H9 (cell line): Measurements from ENCODE around the gene POU2F1. TPM values are rescaled to one million over a fixed set of nuclear protein-coding genes. Genes with fewer than 3 reads are reported as not detected.

Experiments used
- DNase-seq: peaks from one replicate; pipeline ENCODE4 v3.0.0-alpha.2; 2017
- H2AFZ ChIP-seq: one replicate; pipeline ENCODE4 v1.6.1; 2013; ENCODE audit warnings: mild to moderate bottlenecking, low read length, control low read depth, moderate library complexity
- H2AK5ac ChIP-seq: 2 replicates; pipeline ENCODE4 v1.6.1; 2013; ENCODE audit warnings: low read length, control low read depth, mixed read lengths; ENCODE audit not compliant: insufficient read length
- H2BK120ac ChIP-seq: one replicate; pipeline ENCODE4 v1.6.1; 2013; ENCODE audit warnings: low read depth, mild to moderate bottlenecking, low read length, control low read depth, inconsistent platforms; ENCODE audit not compliant: poor library complexity, severe bottlenecking
- H2BK12ac ChIP-seq: 2 replicates; pipeline ENCODE4 v1.6.1; 2013; ENCODE audit warnings: low read length, control low read depth, mixed read lengths, low read depth; ENCODE audit not compliant: insufficient read length
- H2BK15ac ChIP-seq: 2 replicates; pipeline ENCODE4 v1.6.1; 2013; ENCODE audit warnings: low read depth, low read length, control low read depth
- H2BK20ac ChIP-seq: one replicate; pipeline ENCODE4 v1.6.1; 2013; ENCODE audit warnings: low read depth, mild to moderate bottlenecking, low read length, control low read depth, inconsistent platforms; ENCODE audit not compliant: poor library complexity, severe bottlenecking
- H2BK5ac ChIP-seq: 2 replicates; pipeline ENCODE4 v1.6.1; 2013; ENCODE audit warnings: low read length, control low read depth, mixed read lengths; ENCODE audit not compliant: insufficient read length
- H3K14ac ChIP-seq: 2 replicates; pipeline ENCODE4 v1.6.1; 2013; ENCODE audit warnings: low read length, control low read depth; ENCODE audit not compliant: insufficient read depth
- H3K18ac ChIP-seq: 2 replicates; pipeline ENCODE4 v1.6.1; 2013; ENCODE audit warnings: low read depth, mild to moderate bottlenecking, mixed read lengths, low read length, control low read depth; ENCODE audit not compliant: insufficient read length
- H3K23ac ChIP-seq: 2 replicates; pipeline ENCODE4 v1.6.1; 2013; ENCODE audit warnings: low read length, control low read depth, mixed read lengths, low read depth; ENCODE audit not compliant: insufficient read length
- H3K23me2 ChIP-seq: 2 replicates; pipeline ENCODE4 v1.6.1; 2013; ENCODE audit warnings: low read depth, mild to moderate bottlenecking, mixed read lengths, low read length, control low read depth; ENCODE audit not compliant: insufficient read length, poor library complexity, severe bottlenecking
- H3K27ac ChIP-seq: 2 replicates; pipeline ENCODE4 v1.5.1; 2013; ENCODE audit warnings: low read length, control low read depth, mixed read lengths, low read depth; ENCODE audit not compliant: insufficient read length
- H3K27me3 ChIP-seq: 2 replicates; pipeline ENCODE4 v1.6.1; 2013; ENCODE audit warnings: low read length, control low read depth, inconsistent platforms; ENCODE audit not compliant: insufficient read depth
- H3K4ac ChIP-seq: 2 replicates; pipeline ENCODE4 v1.6.1; 2013; ENCODE audit warnings: low read depth, mild to moderate bottlenecking, control low read depth, inconsistent platforms, low read length, moderate library complexity
- H3K4me1 ChIP-seq: 2 replicates; pipeline ENCODE4 v1.6.1; 2013; ENCODE audit warnings: low read length, control low read depth, inconsistent platforms; ENCODE audit not compliant: insufficient read depth
- H3K4me2 ChIP-seq: 2 replicates; pipeline ENCODE4 v1.6.1; 2013; ENCODE audit warnings: low read length, control low read depth, mixed read lengths; ENCODE audit not compliant: insufficient read length, insufficient read depth
- H3K56ac ChIP-seq: 2 replicates; pipeline ENCODE4 v1.6.1; 2013; ENCODE audit warnings: low read depth, mild to moderate bottlenecking, mixed read lengths, low read length, control low read depth; ENCODE audit not compliant: insufficient read length
- H3K79me1 ChIP-seq: 2 replicates; pipeline ENCODE4 v1.6.1; 2013; ENCODE audit warnings: low read depth, mild to moderate bottlenecking, moderate library complexity, low read length, control low read depth, inconsistent platforms; ENCODE audit not compliant: insufficient read depth, poor library complexity, severe bottlenecking
- H3K79me2 ChIP-seq: 2 replicates; pipeline ENCODE4 v1.6.1; 2013; ENCODE audit warnings: low read length, control low read depth, inconsistent platforms; ENCODE audit not compliant: insufficient read depth
- H3K9ac ChIP-seq: 2 replicates; pipeline ENCODE4 v1.6.1; 2013; ENCODE audit warnings: low read length, control low read depth, mixed read lengths; ENCODE audit not compliant: insufficient read length; ENCODE audit errors: extremely low read depth
- H3K9me3 ChIP-seq: one replicate; pipeline ENCODE4 v1.6.1; 2013; ENCODE audit warnings: low read depth, low read length, inconsistent platforms; ENCODE audit not compliant: control insufficient read depth
- H3T11ph ChIP-seq: one replicate; pipeline ENCODE4 v1.6.1; 2013; ENCODE audit warnings: mild to moderate bottlenecking, low read length, control low read depth, inconsistent platforms
- H4K20me1 ChIP-seq: one replicate; pipeline ENCODE4 v1.6.1; 2013; ENCODE audit not compliant: control insufficient read depth, insufficient read length, insufficient read depth
- H4K5ac ChIP-seq: 2 replicates; pipeline ENCODE4 v1.6.1; 2013; ENCODE audit warnings: low read depth, mild to moderate bottlenecking, mixed read lengths, low read length, control low read depth; ENCODE audit not compliant: insufficient read length
- H4K8ac ChIP-seq: replicated peaks from 2 replicates; pipeline ENCODE4 v1.6.1; 2013; ENCODE audit warnings: low read length, control low read depth, mixed read lengths, low read depth; ENCODE audit not compliant: insufficient read length
- H4K91ac ChIP-seq: 2 replicates; pipeline ENCODE4 v1.6.1; 2013; ENCODE audit warnings: low read depth, mild to moderate bottlenecking, moderate library complexity, mixed read lengths, low read length, control low read depth; ENCODE audit not compliant: insufficient read length
- H3K27ac Mint-ChIP-seq, 3 experiments: 2 replicates in 2 of 3; 3 replicates in 1 of 3; pipeline ENCODE4 v1.8.0; 2020 to 2021; ENCODE audit warnings: mixed read lengths in 3 of 3, mild to moderate bottlenecking in 1 of 3, moderate library complexity in 1 of 3
- H3K27me3 Mint-ChIP-seq: 2 replicates; pipeline ENCODE4 v1.8.0; 2021; ENCODE audit warnings: low read depth, mild to moderate bottlenecking, moderate library complexity, mixed read lengths
- H3K36me3 Mint-ChIP-seq, 3 experiments: 2 replicates in 2 of 3; 3 replicates in 1 of 3; pipeline ENCODE4 v1.8.0; 2020 to 2021; ENCODE audit warnings: low read depth in 3 of 3, mixed read lengths in 3 of 3; ENCODE audit not compliant: insufficient read depth in 1 of 3
- H3K4me1 Mint-ChIP-seq, 2 experiments: 2 replicates each; pipeline ENCODE4 v1.8.0; 2020; ENCODE audit warnings: mixed read lengths in 2 of 2
- H3K4me3 Mint-ChIP-seq, 2 experiments: 2 replicates in 1 of 2; 3 replicates in 1 of 2; pipeline ENCODE4 v1.8.0; 2020 to 2021; ENCODE audit warnings: mild to moderate bottlenecking in 2 of 2, mixed read lengths in 2 of 2, moderate library complexity in 1 of 2
- H3K9me3 Mint-ChIP-seq, 2 experiments: 2 replicates in 1 of 2; 3 replicates in 1 of 2; pipeline ENCODE4 v1.8.0; 2020; ENCODE audit warnings: mild to moderate bottlenecking in 2 of 2, mixed read lengths in 2 of 2, moderate library complexity in 1 of 2
- WGBS: extraction: QIAGEN DNeasy Blood & Tissue Kit; methylation state at CpG from one replicate; pipeline ENCODE4 v1.1.7; 2013; ENCODE audit warnings: missing lambda C conversion rate, low lambda C conversion rate, mixed read lengths; ENCODE audit not compliant: insufficient read length; ENCODE audit errors: extremely low coverage; 5-methylcytosine and 5-hydroxymethylcytosine counted together
- total RNA-seq: library from RNA; stranded (reverse); gene quantifications from 2 replicates; pipeline ENCODE4 v1.2.1, GENCODE V29; 2021
- TF ChIP-seq, protein P1 (sequence below): fragments of 200-600 bp; sonication (generic); conservative IDR thresholded peaks from 3 replicates; pipeline ENCODE4 v1.8.0; 2021; ENCODE audit warnings: antibody characterized with exemption, mild to moderate bottlenecking

POU2F1 gene
- total RNA-seq, 1 experiment from 2014 or later = 62.5 TPM

DNA sequence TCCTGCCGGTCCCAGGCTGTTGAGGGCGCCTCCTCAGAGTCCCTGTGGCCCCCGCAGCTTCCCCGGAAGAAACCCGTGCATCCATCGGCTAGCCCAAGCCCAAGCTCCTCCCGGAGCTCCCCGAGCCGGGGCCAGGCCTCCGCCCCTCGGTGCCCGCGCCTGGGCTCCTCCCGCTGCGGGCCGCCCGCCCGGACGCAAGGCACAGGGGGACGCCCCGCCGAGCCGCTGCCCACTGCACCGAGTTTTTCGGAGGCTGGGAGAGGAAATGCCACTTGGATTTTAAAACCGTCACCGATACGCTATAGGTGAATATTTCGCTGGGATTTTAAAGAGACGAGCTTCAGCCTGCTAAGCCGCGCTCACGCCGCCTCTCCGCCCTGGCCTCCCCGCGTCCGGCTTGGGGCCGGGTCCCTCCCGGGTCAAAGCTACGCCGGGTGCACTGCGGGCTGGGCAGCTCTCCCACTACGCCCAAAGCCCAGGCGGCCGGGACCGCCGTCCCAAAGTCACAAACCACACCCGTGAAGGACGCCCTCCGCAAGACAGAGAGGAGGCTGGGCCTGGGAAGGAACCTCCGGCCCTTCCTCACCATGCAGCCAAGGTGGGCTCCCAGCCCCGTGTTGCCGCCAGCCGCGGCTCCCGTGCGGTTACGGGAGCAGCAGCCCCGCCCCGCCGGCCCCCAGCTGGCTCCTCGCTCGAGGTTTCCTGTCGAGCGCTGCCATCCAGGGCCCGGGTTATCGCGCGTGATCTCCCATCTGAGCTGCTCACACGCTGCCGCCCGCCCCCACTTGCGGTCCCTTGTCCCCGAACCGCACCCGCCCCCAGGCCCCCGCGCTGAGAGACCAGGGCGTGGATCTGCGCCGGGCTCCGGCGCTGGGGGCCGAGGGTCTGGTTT is 234.5 kb downstream of the POU2F1 start:
- Histone ChIP-seq H3K27me3 (peaks cover 8% of the 10 kb centered on the region; the same call in 1 of the 2 replicates), H4K5ac (no peak overlapping the region), H4K8ac (no peak overlapping the region), H3K4ac (no peak overlapping the region), H3K9me3 (no peaks in the 10 kb centered on the region), H3K4me1 (no peaks in the 10 kb centered on the region; the same call in 1 of the 2 replicates), H2BK120ac (no peak overlapping the region), H3K23ac (no peak overlapping the region), H4K91ac (no peak overlapping the region), H3K27ac (no peak overlapping the region), H2AFZ (no peak overlapping the region), H2BK12ac (no peak overlapping the region), H3K4me2 (peak overlapping the region; percentile 80), H4K20me1 (no peaks in the 10 kb centered on the region), H3K9ac (peak overlapping the region; percentile 18), H2BK5ac (no peak overlapping the region), H3K23me2 (peaks cover 8% of the 10 kb centered on the region), H3K18ac (peak overlapping the region; percentile 27), H3T11ph (no peak overlapping the region), H3K79me2 (no peaks in the 10 kb centered on the region), H2BK20ac (no peak overlapping the region), H3K56ac (no peak overlapping the region), H3K79me1 (no peaks in the 10 kb centered on the region), H2AK5ac (no peak overlapping the region), H2BK15ac (no peak overlapping the region), H3K14ac (peak overlapping the region; percentile 8; the same call in 1 of the 2 replicates)
- peaks cover 27 to 30% of the 10 kb centered on the region in 2 experiments for H3K4me1 Mint-ChIP-seq
- H3K4me3 Mint-ChIP-seq = peak overlapping the region; percentile 61 to 76
- H3K9me3 Mint-ChIP-seq = no peaks in the 10 kb centered on the region
- TF ChIP-seq, protein P1, sequence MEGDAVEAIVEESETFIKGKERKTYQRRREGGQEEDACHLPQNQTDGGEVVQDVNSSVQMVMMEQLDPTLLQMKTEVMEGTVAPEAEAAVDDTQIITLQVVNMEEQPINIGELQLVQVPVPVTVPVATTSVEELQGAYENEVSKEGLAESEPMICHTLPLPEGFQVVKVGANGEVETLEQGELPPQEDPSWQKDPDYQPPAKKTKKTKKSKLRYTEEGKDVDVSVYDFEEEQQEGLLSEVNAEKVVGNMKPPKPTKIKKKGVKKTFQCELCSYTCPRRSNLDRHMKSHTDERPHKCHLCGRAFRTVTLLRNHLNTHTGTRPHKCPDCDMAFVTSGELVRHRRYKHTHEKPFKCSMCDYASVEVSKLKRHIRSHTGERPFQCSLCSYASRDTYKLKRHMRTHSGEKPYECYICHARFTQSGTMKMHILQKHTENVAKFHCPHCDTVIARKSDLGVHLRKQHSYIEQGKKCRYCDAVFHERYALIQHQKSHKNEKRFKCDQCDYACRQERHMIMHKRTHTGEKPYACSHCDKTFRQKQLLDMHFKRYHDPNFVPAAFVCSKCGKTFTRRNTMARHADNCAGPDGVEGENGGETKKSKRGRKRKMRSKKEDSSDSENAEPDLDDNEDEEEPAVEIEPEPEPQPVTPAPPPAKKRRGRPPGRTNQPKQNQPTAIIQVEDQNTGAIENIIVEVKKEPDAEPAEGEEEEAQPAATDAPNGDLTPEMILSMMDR = no peak
- WGBS = no CpG with 5 or more reads among the region's 85 CpGs
- H3K27me3 Mint-ChIP-seq = peaks cover 52% of the 10 kb centered on the region
- no peaks in the 10 kb centered on the region; a peak in 1 of 7 replicates for H3K36me3 Mint-ChIP-seq
- peak; percentile 66 for DNase-seq
- no peak overlapping the region for H3K27ac Mint-ChIP-seq
